ENCODE measurements around the gene PCNX1.
"Not testable (repeated sequence)": the region's sequence is repeated elsewhere in the genome, so short reads cannot be mapped to it uniquely, and the experiment has no call there.

PCNX1 gene

DNA sequence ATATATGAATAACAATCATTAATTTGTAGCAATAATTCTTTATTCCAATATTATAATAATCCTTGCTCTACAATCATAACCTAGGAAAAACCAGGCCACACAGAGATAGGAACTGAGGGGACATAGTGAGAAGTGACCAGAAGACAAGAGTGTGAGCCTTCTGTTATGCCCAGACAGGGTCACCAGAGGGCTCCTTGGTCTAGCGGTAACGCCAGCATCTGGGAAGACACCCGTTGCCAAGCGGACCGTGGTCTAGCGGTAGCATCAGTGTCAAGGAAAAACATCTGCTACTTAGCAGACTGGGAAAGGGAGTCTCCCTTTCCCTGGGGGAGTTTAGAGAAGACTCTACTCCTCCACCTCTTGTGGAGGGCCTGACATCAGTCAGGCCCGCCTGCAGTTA, 240.1 kb downstream of the PCNX1 start:
- not testable (repeated sequence) for DNase-seq (ENCODE audit: low read depth in 1 of 2, low spot score in 1 of 2)

DNA sequence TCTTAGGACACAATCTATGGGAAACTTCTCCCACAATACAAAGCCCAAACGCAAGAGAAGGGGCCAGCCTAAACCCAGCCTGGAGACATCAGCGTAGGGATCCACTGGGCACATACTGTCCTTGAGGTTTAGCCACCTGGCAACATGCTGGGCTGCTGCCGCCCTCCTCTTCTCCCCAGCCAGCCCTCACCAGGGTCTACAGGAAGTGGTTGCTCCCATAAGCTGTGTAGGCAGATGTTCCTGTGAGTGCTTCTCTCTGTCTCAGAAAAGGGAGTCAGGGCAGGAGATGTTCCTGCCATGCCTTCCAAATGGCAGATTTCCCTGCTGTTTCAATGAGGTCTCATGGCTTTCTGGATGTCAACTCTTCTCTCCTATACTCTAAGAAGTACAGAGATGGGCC, 241.4 kb downstream of the PCNX1 start:
- DNase-seq (ENCODE audit: low read depth in 1 of 2, low spot score in 1 of 2): no peak

DNA sequence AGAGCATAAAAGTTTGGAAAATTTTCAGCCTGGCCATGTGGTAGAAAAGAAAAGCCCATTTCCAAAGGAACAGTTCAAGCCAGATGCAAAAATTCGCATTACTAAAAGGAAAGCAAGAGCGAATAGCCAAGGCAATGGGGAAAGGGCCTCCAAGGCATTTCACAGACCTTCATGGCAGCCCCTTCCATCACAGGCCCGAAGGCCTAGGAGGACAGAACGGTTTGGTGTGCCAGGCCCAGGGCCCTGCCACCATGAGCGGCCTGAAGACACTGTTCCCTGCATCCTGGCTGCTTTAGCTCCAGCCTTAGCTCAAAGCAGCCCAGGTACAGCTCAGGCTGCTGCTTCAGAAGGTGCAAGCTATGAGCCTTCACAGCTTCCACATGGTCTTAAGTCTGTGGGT, 243.5 kb downstream of the PCNX1 start:
- no peak for DNase-seq (ENCODE audit: low read depth in 1 of 2, low spot score in 1 of 2)

DNA sequence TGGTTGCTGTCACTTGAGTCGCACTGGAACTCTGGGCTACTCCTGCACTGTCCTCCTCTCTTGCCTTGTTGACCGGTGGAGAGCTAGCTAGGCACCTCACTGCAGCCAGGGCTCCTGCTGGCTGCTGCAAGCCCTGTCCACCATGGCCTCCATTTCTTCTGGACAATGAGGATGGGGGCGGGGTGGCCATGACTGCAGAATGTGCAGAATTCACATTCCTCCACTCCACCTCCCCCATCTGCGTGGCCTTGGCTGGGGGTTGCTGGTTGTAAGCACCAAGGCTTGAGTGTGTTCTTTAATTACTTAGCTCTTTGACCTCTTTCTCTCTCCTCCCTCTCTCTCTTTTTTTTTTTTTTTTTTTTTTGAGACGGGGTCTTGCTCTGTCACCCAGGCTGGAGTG, 248.5 kb downstream of the PCNX1 start:
- DNase-seq (ENCODE audit: low read depth in 1 of 2, low spot score in 1 of 2): no peak

DNA sequence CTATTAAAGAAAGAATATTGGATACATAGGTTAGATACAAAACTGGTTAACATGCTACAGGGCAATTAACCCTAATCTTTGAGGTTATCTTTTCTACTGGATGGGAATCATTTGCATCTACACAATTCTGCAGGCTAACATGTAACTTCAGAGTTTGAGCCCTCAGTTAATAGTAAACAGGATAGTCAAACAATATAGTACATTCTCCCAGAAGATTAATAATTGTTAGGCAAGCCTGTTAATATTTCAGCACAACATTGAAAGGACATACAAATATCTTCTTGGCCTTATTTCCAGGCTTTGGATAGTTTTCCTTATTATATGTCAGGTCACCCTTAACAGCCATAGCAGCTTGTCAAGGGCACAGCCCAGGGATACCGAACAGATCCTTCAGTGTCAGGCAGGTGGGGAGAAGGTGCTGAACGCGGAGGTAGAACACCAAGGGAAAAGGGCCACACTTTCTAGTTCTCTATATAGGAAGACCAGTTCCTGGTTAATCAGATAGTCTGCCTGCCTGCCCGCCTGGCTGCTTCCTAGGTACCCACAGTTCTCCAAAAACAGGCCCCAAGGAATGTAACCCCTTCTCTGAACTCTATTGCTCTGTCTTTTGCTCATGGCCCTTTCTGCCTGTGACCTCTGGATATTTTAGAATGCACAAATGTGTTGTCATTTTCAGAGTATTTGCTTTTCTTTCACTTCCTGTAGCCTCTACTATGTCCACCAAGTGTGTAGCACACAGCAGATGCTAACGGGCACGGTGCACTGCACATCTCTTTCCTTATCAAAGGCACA, 256.0 kb downstream of the PCNX1 start:
- no peak for DNase-seq (ENCODE audit: low read depth in 1 of 2, low spot score in 1 of 2)

DNA sequence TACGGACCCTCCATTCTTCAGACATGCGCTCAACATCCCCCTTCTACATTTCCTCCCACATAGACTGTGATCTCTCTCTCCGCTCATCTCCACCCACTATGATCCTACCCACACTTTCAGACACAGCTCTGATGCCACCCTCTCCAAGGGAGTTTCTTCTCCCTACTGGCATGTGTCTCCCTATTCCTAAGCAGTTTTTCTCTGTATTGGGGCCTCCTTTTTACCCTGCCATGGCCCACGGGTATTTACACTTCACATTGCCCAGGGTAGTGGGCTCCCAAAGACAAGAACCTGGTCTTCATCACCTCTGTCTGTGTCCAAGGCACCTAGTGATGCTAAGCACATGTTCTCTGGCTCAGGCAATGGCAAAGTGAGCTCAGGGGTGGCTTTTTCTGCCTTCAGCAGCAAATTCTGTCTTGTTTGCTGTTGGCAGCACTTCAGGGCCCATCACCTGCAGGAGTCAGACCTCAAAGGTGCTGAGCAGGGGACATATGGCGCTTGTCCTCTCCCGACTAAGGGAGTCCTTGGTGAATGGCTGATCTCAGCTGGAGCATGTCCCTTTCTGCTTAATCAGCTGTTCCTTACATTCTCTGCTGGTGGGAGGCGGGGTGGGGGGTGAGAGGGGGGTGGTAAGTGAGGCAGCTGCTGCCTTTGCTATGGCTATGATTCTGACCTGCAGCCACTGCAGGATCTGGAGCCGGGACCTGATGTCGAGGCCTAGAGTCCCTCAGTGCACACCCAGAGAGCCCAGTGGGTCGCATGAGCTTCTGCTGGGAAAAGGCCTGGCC, 256.8 kb downstream of the PCNX1 start:
- no peak for DNase-seq (ENCODE audit: low read depth in 1 of 2, low spot score in 1 of 2)
